Small intestine (tissue), 7 donors: ENCODE measurements around the gene SMIM34. TPM values are rescaled to one million over a fixed set of nuclear protein-coding genes. Genes with fewer than 3 reads are reported as not detected.
"Not testable (repeated sequence)": the region's sequence is repeated elsewhere in the genome, so short reads cannot be mapped to it uniquely, and the experiment has no call there.

Experiments used
- DNase-seq, 2 donors: peaks; one replicate each; pipeline versions ENCODE4 v3.0.0 to v3.0.0-alpha.2; 2013
- FAIRE-seq: peaks from 2 replicates; lab custom pipeline; 2012; peaks lifted over from hg19 to GRCh38; lab: Jason Lieb, UNC
- H3K27ac ChIP-seq, 3 donors: one replicate each; pipeline ENCODE4 v1.5.1; 2013; ENCODE audit warnings: low read length in 2 of 3, mild to moderate bottlenecking in 2 of 3, control low read depth in 1 of 3, inconsistent platforms in 1 of 3, low read depth in 1 of 3, moderate library complexity in 1 of 3
- H3K27me3 ChIP-seq, 3 donors: one replicate each; pipeline ENCODE4 v1.6.1; 2013; ENCODE audit warnings: low read length in 3 of 3, inconsistent platforms in 1 of 3; ENCODE audit not compliant: control insufficient read depth in 3 of 3, insufficient read depth in 3 of 3
- H3K36me3 ChIP-seq, 3 donors: one replicate each; pipeline ENCODE4 v1.6.1; 2013; ENCODE audit warnings: low read length in 3 of 3, inconsistent platforms in 1 of 3, low read depth in 1 of 3, mild to moderate bottlenecking in 1 of 3, moderate library complexity in 1 of 3; ENCODE audit not compliant: control insufficient read depth in 3 of 3, insufficient read depth in 2 of 3
- H3K4me1 ChIP-seq, 3 donors: one replicate each; pipeline ENCODE4 v1.6.1; 2013; ENCODE audit warnings: low read length in 2 of 3, inconsistent platforms in 1 of 3, low read depth in 1 of 3, mild to moderate bottlenecking in 1 of 3, moderate library complexity in 1 of 3; ENCODE audit not compliant: control insufficient read depth in 3 of 3, insufficient read depth in 2 of 3
- H3K4me3 ChIP-seq, 3 donors: one replicate each; pipeline ENCODE4 v1.5.1; 2013; ENCODE audit warnings: low read length in 3 of 3, control low read depth in 1 of 3, inconsistent platforms in 1 of 3, low read depth in 1 of 3, mild to moderate bottlenecking in 1 of 3, moderate library complexity in 1 of 3
- H3K9me3 ChIP-seq, 2 donors: one replicate each; pipeline ENCODE4 v1.6.1; 2013; ENCODE audit warnings: low read depth in 1 of 2, low read length in 1 of 2; ENCODE audit not compliant: control insufficient read depth in 2 of 2, insufficient read depth in 1 of 2
- WGBS, 3 donors: extraction: QIAGEN DNeasy Blood & Tissue Kit; methylation state at CpG; one replicate each; pipeline ENCODE4 v1.1.7; 2013; 5-methylcytosine and 5-hydroxymethylcytosine counted together
- polyA plus RNA-seq, 4 donors: library from polyadenylated mRNA; stranded (reverse) in 3 of 4; unstranded in 1 of 4; fragments of 200-250 nt in 3 of 4; fragments of 120-200 nt in 1 of 4; gene quantifications; one replicate each; pipeline versions ENCODE4 v1.2.1 to v1.2.3, GENCODE V29; 2013
- donor health status: healthy with polysubstance abuse.
- donor health status: control.
- donor health status: control.
- donor health status: Bipolar disorder and iron deficiency.
- donor health status: healthy.

Gene SMIM34
- polyA plus RNA-seq, 4 donors: 0.04 TPM; not detected in 3

GRCh38 chr21:34428441-34428840 is 4.7 kb upstream of the SMIM34 start:
- H3K27ac ChIP-seq, DNase-seq, H3K36me3 ChIP-seq, H3K4me3 ChIP-seq, H3K9me3 ChIP-seq, H3K4me1 ChIP-seq, FAIRE-seq, H3K27me3 ChIP-seq: not testable (repeated sequence)
- WGBS, 3 donors: no CpG with 5 or more reads among the region's 6 CpGs

- not testable (repeated sequence) for H3K9me3 ChIP-seq, H3K4me1 ChIP-seq, FAIRE-seq, DNase-seq, H3K36me3 ChIP-seq, H3K27me3 ChIP-seq, H3K4me3 ChIP-seq, H3K27ac ChIP-seq
- WGBS, 3 donors: no CpG with 5 or more reads among the region's 8 CpGs
Measured at GRCh38 chr21:34427339-34427738, 3.6 kb upstream of the SMIM34 start.

GRCh38 chr21:34417448-34418077 is 6.2 kb downstream of the SMIM34 start:
- not testable (repeated sequence) for H3K4me3 ChIP-seq, H3K9me3 ChIP-seq, FAIRE-seq

GRCh38 chr21:34407294-34407693 is 16.5 kb downstream of the SMIM34 start:
- H3K9me3 ChIP-seq, H3K4me3 ChIP-seq, H3K36me3 ChIP-seq, DNase-seq, H3K27me3 ChIP-seq, FAIRE-seq, H3K4me1 ChIP-seq, H3K27ac ChIP-seq: not testable (repeated sequence)
- WGBS, 3 donors: no CpG with 5 or more reads among the region's 9 CpGs

More at GRCh38 chr21:34417448-34418077, 6.2 kb downstream of the SMIM34 start:
- H3K36me3 ChIP-seq, H3K27me3 ChIP-seq, H3K27ac ChIP-seq, H3K4me1 ChIP-seq, DNase-seq: not testable (repeated sequence)
- WGBS, 3 donors: no CpG with 5 or more reads among the region's 5 CpGs

DNA sequence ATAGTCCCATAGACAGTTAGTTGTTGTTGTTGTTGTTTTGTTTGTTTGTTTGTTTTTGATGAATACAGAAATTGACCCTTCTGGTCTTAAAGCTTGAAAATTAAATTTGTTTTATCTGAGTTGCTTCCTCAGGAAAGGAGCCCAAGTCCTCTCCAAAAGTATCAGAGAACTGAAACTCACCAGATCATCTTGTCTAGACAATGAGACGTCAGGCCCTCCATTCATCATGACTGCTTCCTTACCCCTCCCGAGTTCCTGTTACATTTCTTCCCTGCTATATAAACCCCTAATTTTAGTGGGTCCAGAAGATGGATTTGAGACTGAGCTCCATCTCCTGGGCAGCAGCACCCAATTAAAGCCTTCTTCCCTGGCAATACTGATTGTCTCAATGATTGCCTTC is 17.1 kb downstream of the SMIM34 start:
- not testable (repeated sequence) for H3K4me1 ChIP-seq, H3K36me3 ChIP-seq, H3K4me3 ChIP-seq, H3K27me3 ChIP-seq, H3K9me3 ChIP-seq, FAIRE-seq, H3K27ac ChIP-seq, DNase-seq
- WGBS, 3 donors: no CpG with 5 or more reads among the region's 2 CpGs

DNA sequence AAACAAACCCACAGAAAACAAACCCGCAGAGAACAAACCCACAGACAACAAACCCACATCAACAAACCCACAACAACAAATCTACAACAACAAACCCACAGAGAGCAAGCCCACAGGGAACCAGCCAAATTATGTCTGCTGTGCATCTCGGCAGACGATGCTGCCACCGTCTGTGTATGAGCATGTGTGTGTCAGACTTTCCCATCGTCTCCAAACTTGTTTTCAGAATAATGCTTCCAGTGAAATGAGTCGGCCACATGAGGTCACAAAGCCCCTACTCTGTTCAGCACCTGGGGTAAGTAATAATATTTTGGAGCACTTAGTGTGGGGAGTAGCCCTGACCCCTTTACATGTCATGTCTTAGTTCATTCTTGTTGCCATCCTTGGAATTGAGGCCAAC is 17.6 kb downstream of the SMIM34 start:
- not testable (repeated sequence) for DNase-seq, H3K27me3 ChIP-seq, H3K36me3 ChIP-seq, FAIRE-seq, H3K4me1 ChIP-seq, H3K27ac ChIP-seq, H3K4me3 ChIP-seq, H3K9me3 ChIP-seq
- no CpG with 5 or more reads among the region's 6 CpGs for WGBS, 3 donors

GRCh38 chr21:34405686-34406085 is 18.1 kb downstream of the SMIM34 start:
- DNase-seq, H3K4me1 ChIP-seq, H3K27me3 ChIP-seq, H3K4me3 ChIP-seq, H3K36me3 ChIP-seq, H3K27ac ChIP-seq, FAIRE-seq, H3K9me3 ChIP-seq: not testable (repeated sequence)
- WGBS, 3 donors: no CpG with 5 or more reads among the region's 2 CpGs

DNA sequence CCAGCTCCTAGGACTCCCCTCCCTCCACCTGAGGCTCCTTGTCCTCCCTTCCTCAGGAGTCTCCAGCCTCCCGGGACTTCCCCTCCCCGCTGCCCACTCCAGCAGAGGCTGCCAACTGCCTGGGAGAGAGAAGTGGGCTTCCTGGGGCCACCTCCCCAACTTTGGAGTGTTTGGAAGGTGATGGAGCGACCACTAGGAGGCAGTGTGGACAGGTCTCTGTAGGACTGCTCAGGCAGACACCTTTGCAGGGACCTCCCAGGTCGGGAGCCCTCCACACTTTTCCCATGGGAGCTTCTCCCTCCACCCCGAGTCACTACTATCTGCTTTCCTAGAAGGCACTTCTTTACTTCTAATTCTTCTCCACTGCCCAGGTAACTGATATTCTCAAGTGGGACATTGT is 19.0 kb downstream of the SMIM34 start:
- no CpG with 5 or more reads among the region's 5 CpGs for WGBS, 3 donors
- not testable (repeated sequence) for H3K4me1 ChIP-seq, FAIRE-seq, H3K27ac ChIP-seq, H3K9me3 ChIP-seq, H3K27me3 ChIP-seq, H3K36me3 ChIP-seq, DNase-seq, H3K4me3 ChIP-seq

DNA sequence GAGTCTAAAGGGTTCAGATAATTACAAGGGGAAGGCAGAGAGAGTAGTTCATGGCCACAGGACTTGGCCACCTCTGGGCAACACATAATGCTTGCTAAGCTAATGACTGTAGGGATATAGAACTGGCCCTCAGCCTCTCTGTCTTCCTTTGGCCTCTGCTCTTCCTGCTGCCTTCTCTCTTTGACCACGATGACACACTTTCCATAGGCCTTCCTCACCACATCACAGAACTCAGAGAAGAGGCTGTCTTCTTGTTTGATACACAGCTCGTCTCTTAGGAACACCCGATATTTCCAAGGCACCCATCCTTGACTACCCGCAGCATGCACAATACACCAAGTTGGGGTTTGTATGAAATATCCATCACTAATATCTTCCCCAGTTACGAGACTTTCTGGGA is 23.2 kb downstream of the SMIM34 start:
- H3K4me3 ChIP-seq, H3K36me3 ChIP-seq, DNase-seq, H3K27ac ChIP-seq, H3K4me1 ChIP-seq, H3K9me3 ChIP-seq, FAIRE-seq, H3K27me3 ChIP-seq: not testable (repeated sequence)
- WGBS, 3 donors: no CpG with 5 or more reads among the region's 5 CpGs
